GM19240 (cell line): ENCODE data around the gene PADI6.

Source experiments
- DNase-seq: peaks from one replicate; pipeline ENCODE4 v3.0.0; 2011; ENCODE audit warnings: low spot score; ENCODE audit not compliant: insufficient read length

Gene PADI6

DNA sequence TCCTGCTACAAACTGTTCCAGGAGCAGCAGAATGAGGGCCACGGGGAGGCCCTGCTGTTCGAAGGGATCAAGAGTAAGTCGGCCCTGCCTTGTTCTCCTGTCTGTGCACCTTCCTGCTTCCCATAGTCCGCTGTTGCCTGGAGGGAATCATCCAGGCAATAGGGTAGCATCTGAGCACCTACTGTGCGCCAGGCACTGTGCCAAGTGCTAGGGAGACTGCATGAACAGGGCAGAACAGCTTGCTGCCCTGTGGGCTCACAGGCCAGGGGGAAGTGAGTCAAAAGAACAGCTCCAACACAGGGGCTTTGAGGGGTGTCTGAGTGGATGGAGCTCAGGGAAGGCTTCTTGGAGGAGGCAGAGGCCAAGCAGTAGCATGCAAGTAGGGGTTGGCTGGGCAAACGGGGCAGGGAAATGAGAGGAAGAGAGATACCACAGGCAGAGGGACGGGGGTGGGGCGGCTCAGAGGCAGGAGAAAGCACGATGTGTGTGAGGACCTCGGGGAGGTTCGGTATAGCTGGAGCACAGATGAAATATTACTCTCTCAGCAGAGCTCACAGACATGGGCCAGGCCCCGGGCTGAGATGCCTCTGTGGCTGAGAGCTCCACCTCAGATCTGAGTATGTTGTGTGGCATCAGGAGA, 15.5 kb upstream of the PADI6 start:
- no peak for DNase-seq

DNA sequence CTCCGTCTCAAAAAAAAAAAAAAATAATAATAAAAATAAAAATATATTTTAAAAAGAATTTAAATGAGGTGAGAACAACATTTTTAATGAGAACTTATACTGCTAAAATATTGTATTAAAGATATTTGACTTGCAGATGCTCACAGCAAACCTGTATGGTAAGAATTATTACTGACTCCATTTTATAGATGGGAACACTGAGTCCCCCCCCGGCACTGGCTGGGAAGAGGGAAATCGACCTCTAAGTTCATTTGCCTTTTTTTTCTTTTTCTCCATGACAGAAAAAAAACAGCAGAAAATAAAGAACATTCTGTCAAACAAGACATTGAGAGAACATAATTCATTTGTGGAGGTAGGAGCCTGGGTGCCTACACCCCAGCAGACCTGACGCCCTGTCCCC, 13.4 kb upstream of the PADI6 start:
- DNase-seq: no peak

GRCh38 chr1:17359031-17359430, 13.0 kb upstream of the PADI6 start:
- no peak for DNase-seq

DNA sequence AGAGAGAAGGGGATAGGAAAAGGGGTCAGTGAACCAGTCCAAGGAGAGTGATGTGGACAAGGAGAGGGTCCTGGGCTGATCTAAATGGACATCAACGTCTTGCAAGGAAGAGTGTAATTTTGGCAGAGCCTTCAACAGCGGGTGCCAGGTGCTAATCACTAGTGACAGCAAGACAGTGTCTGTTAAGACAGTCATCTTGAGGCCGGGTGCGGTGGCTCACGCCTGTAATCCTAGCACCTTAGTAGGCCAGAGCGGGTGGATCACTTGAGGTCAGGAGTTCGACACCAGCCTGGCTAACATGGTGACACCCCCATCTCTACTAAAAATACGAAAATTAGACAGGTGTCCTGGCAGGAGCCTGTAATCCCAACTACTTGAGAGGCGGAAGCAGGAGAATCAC, 12.2 kb upstream of the PADI6 start:
- no peak for DNase-seq

DNA sequence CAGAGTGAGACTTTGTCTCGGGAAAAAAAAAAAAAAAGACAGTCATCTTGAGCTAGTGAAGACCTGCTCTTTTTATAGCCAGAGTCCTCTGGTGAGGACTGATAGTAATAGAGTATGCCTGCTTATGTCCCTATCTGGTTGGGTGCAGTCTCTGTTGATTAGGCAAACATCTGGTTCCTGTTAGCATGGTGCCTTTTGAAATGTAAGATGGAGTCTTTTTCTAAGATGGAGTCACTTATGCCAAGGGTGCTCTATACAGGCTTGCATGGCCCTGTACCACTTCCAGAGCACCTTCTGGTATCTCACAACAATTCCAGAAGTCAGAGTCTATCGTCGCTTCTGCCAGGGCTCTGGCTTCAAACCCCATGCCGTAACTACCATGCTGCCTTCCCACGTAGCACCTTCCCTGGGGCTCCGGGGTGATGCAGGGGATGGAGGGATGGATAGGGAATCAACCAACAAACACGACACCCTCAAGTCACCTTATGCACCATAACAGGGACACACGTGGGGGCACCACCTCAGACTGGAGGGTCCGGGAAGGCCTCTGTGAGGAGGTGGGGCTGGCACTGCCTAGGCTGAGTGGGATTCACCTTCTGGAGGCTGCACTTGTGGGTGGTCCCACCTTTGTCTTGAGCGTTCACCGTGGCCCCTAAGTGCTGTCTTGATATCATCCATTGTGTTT, 11.6 kb upstream of the PADI6 start:
- no peak for DNase-seq

GRCh38 chr1:17361687-17362086, 10.3 kb upstream of the PADI6 start:
- DNase-seq: no peak

GRCh38 chr1:17363351-17363750, 8.6 kb upstream of the PADI6 start:
- no peak for DNase-seq

DNA sequence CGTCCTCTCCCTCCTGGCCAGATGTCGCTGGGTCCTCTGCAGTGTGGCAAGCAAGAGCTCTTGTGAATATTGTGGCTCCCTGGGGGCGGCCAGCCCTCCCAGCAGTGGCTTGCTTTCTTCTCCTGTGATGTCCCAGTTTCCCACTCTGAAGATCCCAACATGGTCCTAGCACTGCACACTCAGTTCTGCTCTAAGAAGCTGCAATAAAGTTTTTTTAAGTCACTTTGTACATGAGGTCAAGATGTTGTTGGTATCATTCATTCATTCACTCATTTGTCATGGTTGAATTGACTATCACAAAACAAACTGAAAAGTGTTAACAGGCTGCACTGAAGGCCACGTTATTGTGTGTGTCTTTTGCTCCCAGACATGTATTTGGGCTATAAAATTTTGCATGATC, 8.2 kb upstream of the PADI6 start:
- DNase-seq: no peak

GRCh38 chr1:17365293-17365692, 6.7 kb upstream of the PADI6 start:
- no peak for DNase-seq

DNA sequence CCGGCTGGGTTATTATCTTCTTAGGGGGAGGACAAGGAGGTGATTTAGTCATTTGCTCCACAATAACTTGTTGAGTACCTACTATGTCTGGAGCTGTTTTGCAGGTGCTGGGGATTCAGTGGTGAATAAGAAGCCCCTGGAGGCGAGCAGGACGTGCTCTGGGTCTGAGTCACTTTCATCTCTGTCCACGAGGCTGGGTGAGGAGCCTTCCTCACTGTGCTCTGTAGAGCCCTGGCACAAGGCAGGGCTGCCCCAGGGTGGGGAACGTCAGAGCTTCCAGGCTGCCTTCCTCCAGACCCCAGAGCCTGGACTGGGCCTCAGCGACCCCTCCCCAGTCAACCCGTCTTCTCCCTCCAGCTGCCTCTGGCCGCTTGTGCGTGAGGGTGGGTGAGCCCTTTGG, 2.5 kb upstream of the PADI6 start:
- DNase-seq: no peak

- DNase-seq: no peak
Measured at GRCh38 chr1:17370618-17371017, 1.4 kb upstream of the PADI6 start.

DNA sequence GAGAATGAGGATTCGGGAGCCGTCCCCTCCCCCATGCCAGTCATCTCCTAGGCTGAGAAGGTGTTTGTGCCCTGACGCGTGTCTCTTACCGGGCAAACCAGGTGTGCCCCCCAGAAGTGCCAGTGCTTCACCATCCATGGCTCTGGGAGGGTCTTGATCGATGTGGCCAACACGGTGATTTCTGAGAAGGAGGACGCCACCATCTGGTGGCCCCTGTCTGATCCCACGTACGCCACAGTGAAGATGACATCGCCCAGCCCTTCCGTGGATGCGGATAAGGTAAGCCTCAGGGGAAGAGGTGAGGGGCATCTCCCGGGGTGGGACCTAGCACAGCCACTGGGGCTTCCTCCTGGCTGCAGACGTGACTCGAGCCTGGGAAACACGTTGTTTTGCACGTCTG, 959 bp downstream of the PADI6 start:
- no peak for DNase-seq

DNA sequence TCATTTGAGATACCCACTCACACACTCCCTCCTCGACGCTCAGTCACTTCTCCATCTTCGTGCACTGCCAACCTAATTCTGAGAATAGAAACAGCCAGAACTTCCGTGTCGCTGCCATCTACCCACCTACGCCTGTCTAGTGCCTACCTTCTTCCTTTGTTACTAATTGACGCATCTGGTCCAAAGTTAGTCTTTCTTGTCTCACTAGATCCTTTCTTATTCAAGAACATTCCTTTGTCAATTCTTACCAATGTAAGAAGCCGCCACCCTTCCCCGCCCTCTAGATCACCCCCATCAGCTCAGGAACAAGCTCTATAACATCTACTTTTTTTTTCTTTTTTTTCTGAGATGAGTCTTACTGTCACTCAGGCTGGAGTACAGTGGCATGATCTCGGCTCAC, 3.7 kb downstream of the PADI6 start:
- no peak for DNase-seq

GRCh38 chr1:17377325-17377953, 5.4 kb downstream of the PADI6 start:
- no peak for DNase-seq

DNA sequence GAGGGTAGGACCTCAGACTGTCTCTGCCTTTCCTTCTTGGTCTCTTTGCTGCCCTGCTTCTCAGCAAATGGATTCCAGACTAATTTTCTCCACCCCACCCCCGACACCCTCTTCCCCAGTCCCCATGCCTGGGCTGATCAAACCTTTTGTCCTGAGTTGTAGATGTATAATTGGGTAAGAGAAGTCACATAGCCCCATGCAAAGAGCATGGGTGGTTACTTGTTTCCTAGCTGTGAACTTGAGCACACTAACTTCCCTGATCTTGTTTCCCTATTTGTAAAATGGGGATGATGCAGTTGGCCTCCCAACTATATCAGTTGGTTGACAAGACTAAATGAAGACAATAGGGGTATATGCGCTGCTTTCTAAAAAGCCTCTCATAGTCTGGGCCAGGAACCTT, 9.2 kb downstream of the PADI6 start:
- DNase-seq: no peak

DNA sequence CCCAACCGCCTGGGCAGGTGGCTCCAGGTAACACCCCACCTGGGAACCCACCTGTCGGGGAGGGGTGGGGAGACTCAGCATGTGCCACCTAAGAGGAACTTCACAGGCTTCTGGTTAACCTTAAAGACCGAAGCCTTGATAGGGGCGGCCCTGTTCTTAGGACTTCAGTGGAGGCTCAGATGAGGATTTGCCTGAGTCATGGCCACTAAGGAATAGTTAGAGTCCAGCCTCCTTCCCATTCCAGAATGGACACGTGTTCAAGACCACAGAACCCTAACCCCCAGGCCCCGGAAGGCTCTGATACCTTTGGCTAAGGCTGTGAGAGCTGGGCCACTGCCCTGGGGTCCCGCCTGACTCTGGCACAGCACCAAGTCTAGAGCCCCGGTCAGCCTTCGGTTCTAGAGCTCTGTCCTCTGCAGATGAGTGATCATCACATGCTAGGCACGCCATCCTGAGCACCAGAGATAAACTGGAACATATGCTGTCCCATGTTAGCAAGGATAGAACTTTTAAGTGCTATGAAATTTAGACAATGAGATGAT, 20.3 kb downstream of the PADI6 start:
- DNase-seq: no peak

- no peak for DNase-seq
Measured at GRCh38 chr1:17393230-17393629, 21.2 kb downstream of the PADI6 start.

DNA sequence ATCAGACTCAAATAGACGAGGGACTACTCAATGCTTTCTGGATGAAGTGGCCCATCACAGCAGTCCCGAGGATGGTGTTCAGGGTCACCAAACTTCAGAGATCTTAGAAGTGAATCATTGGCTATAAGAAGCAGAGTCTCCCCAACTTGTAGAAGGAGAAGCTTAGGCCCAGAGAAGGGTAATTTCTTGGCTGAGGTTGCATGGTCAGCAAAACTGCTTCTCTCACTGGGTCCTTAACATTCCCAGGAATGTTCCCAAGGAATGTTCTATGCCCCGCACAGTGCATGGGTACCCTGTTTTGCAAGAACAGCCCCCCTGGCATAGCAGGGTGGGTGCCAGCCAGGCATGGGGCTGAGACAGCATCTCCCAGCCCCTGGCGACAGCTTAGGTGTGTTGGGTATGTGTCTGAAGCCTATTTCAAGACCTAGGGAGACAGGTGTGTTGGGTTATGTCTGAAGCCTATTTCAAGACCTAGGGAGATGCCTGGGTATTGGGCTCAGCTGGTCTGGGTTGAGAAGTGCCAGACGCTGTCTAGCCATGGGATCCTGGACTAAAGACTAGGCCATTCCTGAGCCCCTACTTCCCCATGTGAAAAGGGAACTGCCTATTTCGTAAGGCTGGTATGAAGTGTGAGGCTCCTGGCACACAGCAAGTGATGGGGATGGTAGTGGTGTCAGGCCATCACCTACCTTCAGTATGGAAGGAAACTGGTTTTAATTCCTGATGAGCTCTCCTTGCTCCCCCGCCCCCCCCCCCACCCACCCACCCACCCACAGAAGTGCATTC, 26.1 kb downstream of the PADI6 start:
- no peak for DNase-seq

GRCh38 chr1:17400725-17401341, 28.8 kb downstream of the PADI6 start:
- no peak for DNase-seq

- DNase-seq: no peak
Measured at GRCh38 chr1:17401841-17402240, 29.8 kb downstream of the PADI6 start.

- no peak for DNase-seq
Measured at GRCh38 chr1:17403081-17403480, 31.1 kb downstream of the PADI6 start.
